Brain microvascular endothelial cell (primary cell): ENCODE data around the gene COLQ.

Source experiments
- DNase-seq: peaks from one replicate; pipeline ENCODE4 v3.0.0-alpha.2; 2020
- H3K27ac ChIP-seq: fragments of 250-450 bp; sonication (Bioruptor Pico); 2 replicates; pipeline ENCODE4 v1.5.1; 2020; ENCODE audit warnings: mild to moderate bottlenecking, moderate library complexity
- H3K27me3 ChIP-seq: fragments of 250-450 bp; sonication (Bioruptor Pico); replicated peaks from 2 replicates; pipeline ENCODE4 v1.5.1; 2020; ENCODE audit warnings: mild to moderate bottlenecking
- H3K36me3 ChIP-seq: fragments of 250-450 bp; sonication (Bioruptor Pico); replicated peaks from 2 replicates; pipeline ENCODE4 v1.5.1; 2020; ENCODE audit warnings: mild to moderate bottlenecking
- H3K4me3 ChIP-seq: 2 replicates; pipeline ENCODE4 v1.5.1; 2011; ENCODE audit warnings: low read depth, mild to moderate bottlenecking, control low read depth, low read length, moderate library complexity
- in situ Hi-C: cut with HindIII; loops from 2 replicates; pipeline ENCODE4 v1.10.0; 2017; ENCODE audit warnings: low sequenced_read_pairs, low pct_ligation_motif_present
- TF ChIP-seq, protein P1 (sequence below): IDR thresholded peaks from 2 replicates; pipeline ENCODE4 v1.5.1; 2011; ENCODE audit warnings: low read depth, mild to moderate bottlenecking, moderate library complexity, low read length, control low read depth, inconsistent platforms; ENCODE audit errors: missing control alignments

Gene COLQ

DNA sequence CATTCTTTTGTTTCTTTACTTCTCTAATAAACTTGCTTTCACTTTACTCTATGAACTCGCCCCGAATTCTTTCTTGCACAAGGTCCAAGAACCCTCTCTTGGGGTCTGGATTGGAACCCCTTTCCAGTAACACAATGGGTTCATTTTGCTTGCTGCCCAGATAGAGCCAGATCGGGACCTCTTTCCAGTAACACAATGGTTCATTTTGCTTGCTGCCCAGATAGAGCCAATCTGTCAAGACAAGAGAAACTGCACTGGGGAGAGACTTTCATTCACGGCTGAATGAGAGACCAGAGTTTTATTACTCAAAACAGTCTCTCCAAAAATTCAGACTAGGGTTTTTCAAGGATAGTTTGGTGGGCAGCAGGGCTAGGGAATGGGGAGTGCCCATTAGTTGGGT, 119.6 kb downstream of the COLQ start:
- no peak overlapping the region for H3K27ac ChIP-seq
- DNase-seq = no peak
- TF ChIP-seq, protein P1, sequence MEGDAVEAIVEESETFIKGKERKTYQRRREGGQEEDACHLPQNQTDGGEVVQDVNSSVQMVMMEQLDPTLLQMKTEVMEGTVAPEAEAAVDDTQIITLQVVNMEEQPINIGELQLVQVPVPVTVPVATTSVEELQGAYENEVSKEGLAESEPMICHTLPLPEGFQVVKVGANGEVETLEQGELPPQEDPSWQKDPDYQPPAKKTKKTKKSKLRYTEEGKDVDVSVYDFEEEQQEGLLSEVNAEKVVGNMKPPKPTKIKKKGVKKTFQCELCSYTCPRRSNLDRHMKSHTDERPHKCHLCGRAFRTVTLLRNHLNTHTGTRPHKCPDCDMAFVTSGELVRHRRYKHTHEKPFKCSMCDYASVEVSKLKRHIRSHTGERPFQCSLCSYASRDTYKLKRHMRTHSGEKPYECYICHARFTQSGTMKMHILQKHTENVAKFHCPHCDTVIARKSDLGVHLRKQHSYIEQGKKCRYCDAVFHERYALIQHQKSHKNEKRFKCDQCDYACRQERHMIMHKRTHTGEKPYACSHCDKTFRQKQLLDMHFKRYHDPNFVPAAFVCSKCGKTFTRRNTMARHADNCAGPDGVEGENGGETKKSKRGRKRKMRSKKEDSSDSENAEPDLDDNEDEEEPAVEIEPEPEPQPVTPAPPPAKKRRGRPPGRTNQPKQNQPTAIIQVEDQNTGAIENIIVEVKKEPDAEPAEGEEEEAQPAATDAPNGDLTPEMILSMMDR = no peak
- no peaks in the 10 kb centered on the region for H3K36me3 ChIP-seq
- in situ Hi-C loops = no loop called here
- no peaks in the 10 kb centered on the region for H3K27me3 ChIP-seq
- no peak overlapping the region for H3K4me3 ChIP-seq
